ENCODE results near the gene F10.
"Not testable (repeated sequence)": the region's sequence is repeated elsewhere in the genome, so short reads cannot be mapped to it uniquely, and the experiment has no call there.

Gene F10

GRCh38 chr13:113155982-113156655 is 33.5 kb downstream of the F10 start:
- FAIRE-seq = no peak

- no peak for FAIRE-seq
Measured at GRCh38 chr13:113157206-113157928, 34.8 kb downstream of the F10 start.

- FAIRE-seq = no peak
Measured at GRCh38 chr13:113157929-113158747, 35.5 kb downstream of the F10 start, which contains the start of gene PROZ. TSS of gene PROZ (plus strand) at chr13:113158648. CDS start at chr13:113158661, 13 bp downstream.

- FAIRE-seq = no peak
Measured at GRCh38 chr13:113158946-113159345, 36.3 kb downstream of the F10 start.

- FAIRE-seq = no peak
Measured at GRCh38 chr13:113159701-113160100, 37.1 kb downstream of the F10 start.

GRCh38 chr13:113160983-113161382 is 38.4 kb downstream of the F10 start:
- FAIRE-seq = no peak

- FAIRE-seq = no peak
Measured at GRCh38 chr13:113161433-113161832, 38.8 kb downstream of the F10 start.

- FAIRE-seq = not testable (repeated sequence)
Measured at GRCh38 chr13:113161975-113162374, 39.4 kb downstream of the F10 start.

GRCh38 chr13:113162783-113163685 is 40.4 kb downstream of the F10 start:
- no peak for FAIRE-seq

GRCh38 chr13:113164492-113164891 is 41.9 kb downstream of the F10 start:
- FAIRE-seq = no peak

GRCh38 chr13:113166266-113166665 is 43.7 kb downstream of the F10 start:
- FAIRE-seq = no peak

- FAIRE-seq = no peak
Measured at GRCh38 chr13:113166681-113167080, 44.1 kb downstream of the F10 start.

GRCh38 chr13:113167155-113167554 is 44.6 kb downstream of the F10 start:
- no peak for FAIRE-seq

GRCh38 chr13:113167575-113167974 is 45.0 kb downstream of the F10 start:
- no peak for FAIRE-seq

GRCh38 chr13:113168211-113168610 is 45.6 kb downstream of the F10 start:
- no peak for FAIRE-seq

GRCh38 chr13:113169277-113170272 is 47.0 kb downstream of the F10 start:
- no peak for FAIRE-seq

- no peak for FAIRE-seq
Measured at GRCh38 chr13:113170511-113170910, 47.9 kb downstream of the F10 start.

- no peak for FAIRE-seq
Measured at GRCh38 chr13:113171250-113172125, 48.9 kb downstream of the F10 start.

GRCh38 chr13:113172419-113172926 is 49.9 kb downstream of the F10 start:
- FAIRE-seq = no peak

- no peak for FAIRE-seq
Measured at GRCh38 chr13:113176280-113176679, 53.7 kb downstream of the F10 start.

Measured in islet of Langerhans (tissue), 1 donor.